Neutrophil (primary cell): Measurements from ENCODE around the gene REEP5.

Experiments used
- H3K27ac ChIP-seq: fragments of 200-600 bp; sonication (generic); 2 replicates; pipeline ENCODE4 v1.5.1; 2016; ENCODE audit warnings: mild to moderate bottlenecking, moderate library complexity
- H3K27me3 ChIP-seq: fragments of 200-600 bp; sonication (generic); 2 replicates; pipeline ENCODE4 v1.6.0; 2016; ENCODE audit warnings: mild to moderate bottlenecking
- H3K36me3 ChIP-seq: fragments of 200-600 bp; sonication (generic); 2 replicates; pipeline ENCODE4 v1.5.1; 2017
- H3K4me1 ChIP-seq, 2 experiments: fragments of 200-600 bp in 1 of 2; sonication (generic) in 1 of 2; 1 replicate in 1 of 2; 2 replicates in 1 of 2; pipeline versions ENCODE4 v1.5.1 to v1.6.1; 2013 to 2016; ENCODE audit warnings: low read depth in 1 of 2, low read length in 1 of 2, mild to moderate bottlenecking in 1 of 2, moderate library complexity in 1 of 2; ENCODE audit not compliant: control insufficient read depth in 1 of 2, insufficient read depth in 1 of 2
- H3K4me3 ChIP-seq, 2 experiments: fragments of 200-600 bp in 1 of 2; sonication (generic) in 1 of 2; 1 replicate in 1 of 2; 2 replicates in 1 of 2; pipeline ENCODE4 v1.5.1; 2013 to 2016; ENCODE audit warnings: low read depth in 1 of 2, low read length in 1 of 2, mild to moderate bottlenecking in 1 of 2, moderate library complexity in 1 of 2
- H3K9me3 ChIP-seq: fragments of 200-600 bp; sonication (generic); 2 replicates; pipeline ENCODE4 v1.5.1; 2016
- CTCF ChIP-seq: fragments of 200-600 bp; sonication (generic); IDR thresholded peaks from 2 replicates; pipeline ENCODE4 v1.5.1; 2016; ENCODE audit warnings: antibody characterized with exemption

The REEP5 gene

GRCh38 chr5:112919972-112920371 is 2.1 kb downstream of the REEP5 start:
- Histone ChIP-seq H3K9me3 (no peaks in the 10 kb centered on the region), H3K4me1 (peaks cover 79 to 81% of the 10 kb centered on the region in 2 experiments), H3K36me3 (peaks cover 27% of the 10 kb centered on the region), H3K27me3 (no peaks in the 10 kb centered on the region), H3K27ac (no peak overlapping the region), H3K4me3 (peak overlapping the region in 1 of 2 experiments; percentile 93)
- TF ChIP-seq CTCF, result no peak

- no peak for TF ChIP-seq CTCF
- H3K27me3 ChIP-seq, result no peaks in the 10 kb centered on the region
- H3K4me1 ChIP-seq, result peaks cover 72 to 77% of the 10 kb centered on the region in 2 experiments
- peak overlapping the region in 1 of 2 experiments; percentile 12 for H3K4me3 ChIP-seq
- peak overlapping the region; percentile 78 for H3K27ac ChIP-seq
- H3K36me3 ChIP-seq, result peaks cover 33% of the 10 kb centered on the region
- no peaks in the 10 kb centered on the region for H3K9me3 ChIP-seq
Measured at GRCh38 chr5:112918679-112919078, 3.3 kb downstream of the REEP5 start.

- peaks cover 67 to 72% of the 10 kb centered on the region in 2 experiments for H3K4me1 ChIP-seq
- TF ChIP-seq CTCF, result no peak
- peaks cover 33% of the 10 kb centered on the region for H3K36me3 ChIP-seq
- H3K9me3 ChIP-seq, result no peaks in the 10 kb centered on the region
- H3K27me3 ChIP-seq, result no peaks in the 10 kb centered on the region
- H3K4me3 ChIP-seq, result peak overlapping the region in 1 of 2 experiments; percentile 12
- peak overlapping the region; percentile 78 for H3K27ac ChIP-seq
Measured at GRCh38 chr5:112918136-112918535, 3.9 kb downstream of the REEP5 start.

- Histone ChIP-seq H3K4me1 (peaks cover 61 to 66% of the 10 kb centered on the region in 2 experiments), H3K36me3 (peaks cover 33% of the 10 kb centered on the region), H3K27me3 (no peaks in the 10 kb centered on the region), H3K9me3 (no peaks in the 10 kb centered on the region), H3K27ac (peak overlapping the region; percentile 78), H3K4me3 (no peak overlapping the region)
- TF ChIP-seq CTCF, result no peak
Measured at GRCh38 chr5:112917453-112917995, 4.5 kb downstream of the REEP5 start.

GRCh38 chr5:112915831-112916230 is 6.2 kb downstream of the REEP5 start:
- no peak overlapping the region for H3K4me3 ChIP-seq

More at GRCh38 chr5:112915831-112916230, 6.2 kb downstream of the REEP5 start:
- H3K9me3 ChIP-seq, result no peaks in the 10 kb centered on the region
- no peaks in the 10 kb centered on the region for H3K27me3 ChIP-seq
- TF ChIP-seq CTCF, result no peak
- H3K27ac ChIP-seq, result peak overlapping the region; percentile 32
- H3K4me1 ChIP-seq, result peaks cover 53 to 59% of the 10 kb centered on the region in 2 experiments
- peaks cover 37% of the 10 kb centered on the region for H3K36me3 ChIP-seq
